HepG2 (cell line): Measurements from ENCODE around the gene CRADD. TPM values are rescaled to one million over a fixed set of nuclear protein-coding genes. Genes with fewer than 3 reads are reported as not detected.

ENCODE experiments used
- ATAC-seq: fragments of 200-7000 bp; cut with Tn5 transposase; 3 replicates; pipeline ENCODE4 v1.9.1; 2020; ENCODE audit warnings: mild to moderate bottlenecking, moderate library complexity
- BruUV-seq: library from RNA; stranded (reverse); fragments of 400-500 nt; replicated peaks from 2 replicates; lab custom pipeline; 2021; lab: Mats Ljungman, UMichigan
- CTCF ChIA-PET: fragments of 300-600 bp; formaldehyde crosslinking; extraction: SDS; loops from one replicate; lab custom pipeline; 2021; ENCODE audit warnings: low total read pairs, inconsistent platforms, low intra/inter-chr PET ratio; lab: Yijun Ruan, JAX
- POLR2A ChIA-PET: fragments of 350-600 bp; sonication (Branson Sonifier 250); formaldehyde crosslinking; loops from one replicate; lab custom pipeline; 2020; ENCODE audit warnings: antibody characterized with exemption, inconsistent platforms; lab: Yijun Ruan, JAX
- DNase-seq: peaks from one replicate; pipeline ENCODE4 v3.0.0-alpha.2; 2015; ENCODE audit warnings: low spot score
- FAIRE-seq: peaks from 3 replicates; lab custom pipeline; 2011; peaks lifted over from hg19 to GRCh38; lab: Jason Lieb, UNC
- H2AFZ ChIP-seq: one replicate; pipeline ENCODE4 v1.6.1; 2011; ENCODE audit warnings: low read length, inconsistent platforms
- H3K27ac ChIP-seq: fragments of 300-600 bp; 3 replicates; pipeline ENCODE4 v1.8.0; 2011; ENCODE audit warnings: mixed run types, mild to moderate bottlenecking, mixed read lengths, low read length, inconsistent platforms; ENCODE audit not compliant: insufficient read depth; ENCODE audit errors: extremely low read length
- H3K27me3 ChIP-seq, 2 experiments: fragments of 200-600 bp in 1 of 2; 2 replicates in 1 of 2; 3 replicates in 1 of 2; pipeline versions ENCODE4 v1.6.0 to v1.8.0; 2011; ENCODE audit warnings: low read length in 2 of 2, mild to moderate bottlenecking in 2 of 2, moderate library complexity in 2 of 2, inconsistent platforms in 1 of 2; ENCODE audit not compliant: insufficient read depth in 2 of 2, control insufficient read depth in 1 of 2
- H3K36me3 ChIP-seq, 2 experiments: fragments of 200-600 bp in 1 of 2; replicated peaks in 1 of 2; 2 replicates in 1 of 2; 3 replicates in 1 of 2; pipeline versions ENCODE4 v1.5.1 to v1.8.0; 2011; ENCODE audit warnings: low read length in 2 of 2, inconsistent platforms in 1 of 2; ENCODE audit not compliant: insufficient read depth in 2 of 2, control insufficient read depth in 1 of 2
- H3K4me1 ChIP-seq: 2 replicates; pipeline ENCODE4 v1.5.1; 2012; ENCODE audit warnings: low read length, inconsistent platforms; ENCODE audit not compliant: insufficient read depth
- H3K4me2 ChIP-seq: 2 replicates; pipeline ENCODE4 v1.6.0; 2011; ENCODE audit warnings: low read depth, low read length, inconsistent platforms
- H3K4me3 ChIP-seq, 3 experiments: fragments of 200-600 bp in 1 of 3; sonication (generic), shearing (Covaris generic) in 1 of 3; replicated peaks in 1 of 3; 2 replicates each; pipeline ENCODE4 v1.5.1; 2011 to 2016; ENCODE audit warnings: low read length in 3 of 3, inconsistent platforms in 2 of 3, low read depth in 2 of 3, mild to moderate bottlenecking in 2 of 3, control low read depth in 1 of 3, mixed read lengths in 1 of 3; ENCODE audit not compliant: insufficient read depth in 1 of 3
- H3K79me2 ChIP-seq: one replicate; pipeline ENCODE4 v1.6.1; 2011; ENCODE audit warnings: low read length, inconsistent platforms; ENCODE audit not compliant: insufficient read depth
- H3K9ac ChIP-seq: 2 replicates; pipeline ENCODE4 v1.6.0; 2011; ENCODE audit warnings: mild to moderate bottlenecking, low read depth, low read length, inconsistent platforms; ENCODE audit not compliant: insufficient read depth
- H3K9me3 ChIP-seq: 2 replicates; pipeline ENCODE4 v1.5.1; 2012; ENCODE audit warnings: mild to moderate bottlenecking, low read length
- H4K20me1 ChIP-seq: 2 replicates; pipeline ENCODE4 v1.6.0; 2011; ENCODE audit warnings: inconsistent platforms, mild to moderate bottlenecking, low read length, moderate library complexity; ENCODE audit not compliant: insufficient read depth
- CEBPB ChIP-seq: IDR thresholded peaks from 2 replicates; pipeline ENCODE4 v1.6.1; 2011; ENCODE audit warnings: low read depth, low read length, improper control_type of control experiment, borderline replicate concordance
- DR1 ChIP-seq: sonication (generic); formaldehyde crosslinking; IDR thresholded peaks from 2 replicates; pipeline ENCODE4 v1.8.0; 2021; ENCODE audit warnings: mild to moderate bottlenecking, missing genetic modification reagents, inconsistent platforms
- JARID2 ChIP-seq: sonication (generic); formaldehyde crosslinking; IDR thresholded peaks from 2 replicates; pipeline ENCODE4 v1.8.1; 2023; ENCODE audit warnings: missing genetic modification reagents, inconsistent platforms; ENCODE audit not compliant: insufficient replicate concordance
- MYC ChIP-seq: sonication (generic); formaldehyde crosslinking; IDR thresholded peaks from 2 replicates; pipeline ENCODE4 v1.9.0; 2021; ENCODE audit warnings: missing genetic modification reagents, borderline replicate concordance
- MYNN ChIP-seq: sonication (generic); formaldehyde crosslinking; IDR thresholded peaks from 2 replicates; pipeline ENCODE4 v1.4.0; 2020; ENCODE audit warnings: mild to moderate bottlenecking, low read depth, missing genetic modification reagents
- NR2F1 ChIP-seq, 2 experiments: fragments of 450-650 bp in 1 of 2; formaldehyde crosslinking in 1 of 2; IDR thresholded peaks; 2 replicates each; pipeline versions ENCODE4 v1.5.0 to v1.6.1; 2016 to 2020; ENCODE audit warnings: mild to moderate bottlenecking in 1 of 2, missing compliant biosample characterization in 1 of 2, missing genetic modification reagents in 1 of 2, moderate library complexity in 1 of 2
- NR3C1 ChIP-seq: sonication (generic); formaldehyde crosslinking; IDR thresholded peaks from 2 replicates; pipeline ENCODE4 v1.4.0; 2020; ENCODE audit warnings: missing genetic modification reagents
- PLRG1 ChIP-seq: fragments of 450-650 bp; conservative IDR thresholded peaks from 2 replicates; pipeline ENCODE4 v1.6.1; 2016
- RBM39 ChIP-seq: fragments of 200-400 bp; formaldehyde crosslinking; IDR thresholded peaks from one replicate; pipeline ENCODE4 v1.6.1; 2018; ENCODE audit warnings: antibody characterized with exemption, mild to moderate bottlenecking, low read depth, low read length; ENCODE audit not compliant: poor library complexity, severe bottlenecking
- RFX3 ChIP-seq: IDR thresholded peaks from 2 replicates; pipeline ENCODE4 v1.6.1; 2016; ENCODE audit warnings: missing biosample characterization, missing genetic modification reagents
- TAF1 ChIP-seq: sonication (generic); formaldehyde crosslinking; IDR thresholded peaks from 2 replicates; pipeline ENCODE4 v1.4.0; 2020; ENCODE audit warnings: missing genetic modification reagents
- ZBTB7A ChIP-seq: sonication (generic); formaldehyde crosslinking; IDR thresholded peaks from 2 replicates; pipeline ENCODE4 v1.8.0; 2022; ENCODE audit warnings: mild to moderate bottlenecking, missing genetic modification reagents
- ZNF232 ChIP-seq: sonication (generic); formaldehyde crosslinking; IDR thresholded peaks from 2 replicates; pipeline ENCODE4 v1.4.0; 2020; ENCODE audit warnings: missing genetic modification reagents, borderline replicate concordance
- ZNF556 ChIP-seq: sonication (generic); formaldehyde crosslinking; IDR thresholded peaks from 2 replicates; pipeline ENCODE4 v1.4.0; 2020; ENCODE audit warnings: mild to moderate bottlenecking, missing genetic modification reagents, borderline replicate concordance
- WGBS: methylation state at CpG from one replicate; pipeline ENCODE4 v1.1.6; 2017; ENCODE audit warnings: low lambda C conversion rate; 5-methylcytosine and 5-hydroxymethylcytosine counted together
- in situ Hi-C: cut with HindIII; loops from 2 replicates; pipeline ENCODE4 v1.10.0; 2017; ENCODE audit warnings: low pct_unique_long_range_greater_than_20kb; ENCODE audit not compliant: extremely low pct_ligation_motif_present
- intact Hi-C: fragments of 100-400 bp; cut with micrococcal nuclease; formaldehyde crosslinking; loops from one replicate; pipeline ENCODE4 v1.10.0; 2022; ENCODE audit not compliant: unreplicated experiment
- polyA plus RNA-seq, 8 experiments: library from polyadenylated mRNA; depleted of rRNA in 3 of 8; stranded (reverse) in 7 of 8; unstranded in 1 of 8; fragments of >200 nt; fragmentation: Illumina TruSeq in 4 of 8; extraction: Trizol in 4 of 8; gene quantifications; 2 replicates each; pipeline versions ENCODE4 v1.2.1 to v1.2.3, GENCODE V29; 2011 to 2016; ENCODE audit warnings: low read depth in 4 of 8, missing spikeins in 1 of 8, mixed read lengths in 1 of 8; ENCODE audit not compliant: insufficient read depth in 1 of 8
- total RNA-seq, 5 experiments: library from RNA; depleted of rRNA; stranded (reverse); fragments of >200 nt; fragmentation: Illumina TruSeq; extraction: Trizol; gene quantifications; 2 replicates each; pipeline ENCODE4 v1.2.3, GENCODE V29; 2016; ENCODE audit warnings: low read depth in 1 of 5
- TF ChIP-seq, protein P1 (sequence below): fragments of 450-650 bp; IDR thresholded peaks from 2 replicates; pipeline ENCODE4 v1.6.1; 2017
- TF ChIP-seq, protein P2 (sequence below): sonication (generic); formaldehyde crosslinking; IDR thresholded peaks from 2 replicates; pipeline ENCODE4 v1.5.0; 2020; ENCODE audit warnings: mild to moderate bottlenecking, missing genetic modification reagents

The CRADD gene
- total and polyA plus RNA-seq, 2 of the 13 experiments (the other 11 are each of a cell fraction or from before 2014, with no cell fraction given) = 12.4 to 18.8 TPM

DNA sequence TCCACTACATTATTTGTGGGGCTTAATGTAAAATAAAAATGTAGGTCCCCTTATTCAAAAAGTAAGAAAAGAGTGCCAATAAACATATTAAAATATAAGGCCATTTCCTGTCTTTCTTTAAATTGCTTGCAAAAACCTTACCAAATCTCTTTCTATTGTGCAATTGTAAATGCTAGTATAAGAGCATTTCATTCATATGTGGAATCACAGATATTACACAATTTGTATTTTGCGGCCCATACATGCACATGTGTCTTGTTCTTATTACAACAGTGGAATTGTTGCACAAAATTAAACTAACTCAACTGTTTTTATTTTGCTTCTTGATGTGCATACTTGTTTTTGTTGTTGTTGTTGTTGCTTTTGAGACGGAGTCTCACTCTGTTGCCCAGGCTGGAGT is 20.1 kb upstream of the CRADD start:
- peaks cover 7% of the 10 kb centered on the region for H3K4me1 ChIP-seq
- in situ Hi-C loops = no loop called here
- no TSS peak for BruUV-seq
- H4K20me1 ChIP-seq = no peaks in the 10 kb centered on the region
- H2AFZ ChIP-seq = no peak overlapping the region
- no peaks in the 10 kb centered on the region for H3K9me3 ChIP-seq
- H3K4me3 ChIP-seq = no peak overlapping the region
- no peak for FAIRE-seq
- ATAC-seq = no peak
- no peak overlapping the region for H3K27ac ChIP-seq
- peaks cover 0 to 10% of the 10 kb centered on the region in 2 experiments; a peak in 2 of 5 replicates for H3K27me3 ChIP-seq
- POLR2A ChIA-PET = no interaction called here
- no peak for DNase-seq
- H3K4me2 ChIP-seq = no peak overlapping the region
- WGBS = 93% methylated on average over 2 of the region's 2 CpGs
- no peak overlapping the region for H3K9ac ChIP-seq
- CTCF ChIA-PET = no interaction called here
- H3K36me3 ChIP-seq = no peaks in the 10 kb centered on the region
- H3K79me2 ChIP-seq = no peaks in the 10 kb centered on the region
- intact Hi-C loops = no loop called here
- peak; percentile 29; the same call in 1 of the 2 replicates for TF ChIP-seq CEBPB
- no peak for TF ChIP-seq TAF1 (CRISPR knock-in tag)

DNA sequence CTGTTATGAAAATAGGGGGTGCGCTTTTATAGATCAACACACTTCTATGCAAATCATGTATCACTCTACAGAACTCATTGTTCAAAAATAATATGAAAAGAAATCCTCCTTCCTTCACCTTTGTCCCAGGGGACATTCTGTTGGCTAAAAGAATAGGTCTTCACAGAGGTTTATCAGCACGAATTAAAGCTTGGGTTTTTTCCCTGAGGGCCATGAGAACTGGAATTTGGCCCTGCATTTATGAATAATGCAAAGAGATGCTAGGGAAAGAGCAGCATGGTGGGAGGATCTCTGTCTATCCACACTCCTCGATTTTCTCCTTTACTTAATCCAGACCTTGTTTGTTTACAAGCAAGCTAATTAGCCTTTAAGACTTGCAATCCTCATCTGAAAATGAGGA is 16.2 kb upstream of the CRADD start:
- H3K79me2 ChIP-seq = no peaks in the 10 kb centered on the region
- no peak overlapping the region for H2AFZ ChIP-seq
- WGBS = 59% methylated on average over 3 of the region's 3 CpGs
- H3K27me3 ChIP-seq = peaks cover 0 to 2% of the 10 kb centered on the region in 2 experiments; a peak in 1 of 5 replicates
- in situ Hi-C loops = no loop called here
- H3K36me3 ChIP-seq = no peaks in the 10 kb centered on the region
- H3K4me3 ChIP-seq = no peak overlapping the region
- H3K4me1 ChIP-seq = peaks cover 37% of the 10 kb centered on the region
- DNase-seq (no peak), ATAC-seq (no peak), FAIRE-seq (no peak)
- intact Hi-C loops = no loop called here
- H3K9ac ChIP-seq = no peak overlapping the region
- POLR2A ChIA-PET = no interaction called here
- H3K4me2 ChIP-seq = no peak overlapping the region
- no peaks in the 10 kb centered on the region for H3K9me3 ChIP-seq
- BruUV-seq = no TSS peak
- CTCF ChIA-PET = no interaction called here
- H4K20me1 ChIP-seq = no peaks in the 10 kb centered on the region
- no peak overlapping the region for H3K27ac ChIP-seq
- TF ChIP-seq NR3C1 = no peak
- no peak for TF ChIP-seq MYNN (CRISPR knock-in tag)
- TF ChIP-seq DR1 (CRISPR knock-in tag) = no peak
- no peak for TF ChIP-seq ZNF556 (CRISPR knock-in tag)
- no peak for TF ChIP-seq JARID2
- TF ChIP-seq, protein P1, sequence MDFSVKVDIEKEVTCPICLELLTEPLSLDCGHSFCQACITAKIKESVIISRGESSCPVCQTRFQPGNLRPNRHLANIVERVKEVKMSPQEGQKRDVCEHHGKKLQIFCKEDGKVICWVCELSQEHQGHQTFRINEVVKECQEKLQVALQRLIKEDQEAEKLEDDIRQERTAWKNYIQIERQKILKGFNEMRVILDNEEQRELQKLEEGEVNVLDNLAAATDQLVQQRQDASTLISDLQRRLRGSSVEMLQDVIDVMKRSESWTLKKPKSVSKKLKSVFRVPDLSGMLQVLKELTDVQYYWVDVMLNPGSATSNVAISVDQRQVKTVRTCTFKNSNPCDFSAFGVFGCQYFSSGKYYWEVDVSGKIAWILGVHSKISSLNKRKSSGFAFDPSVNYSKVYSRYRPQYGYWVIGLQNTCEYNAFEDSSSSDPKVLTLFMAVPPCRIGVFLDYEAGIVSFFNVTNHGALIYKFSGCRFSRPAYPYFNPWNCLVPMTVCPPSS = no peak
- TF ChIP-seq, protein P2, sequence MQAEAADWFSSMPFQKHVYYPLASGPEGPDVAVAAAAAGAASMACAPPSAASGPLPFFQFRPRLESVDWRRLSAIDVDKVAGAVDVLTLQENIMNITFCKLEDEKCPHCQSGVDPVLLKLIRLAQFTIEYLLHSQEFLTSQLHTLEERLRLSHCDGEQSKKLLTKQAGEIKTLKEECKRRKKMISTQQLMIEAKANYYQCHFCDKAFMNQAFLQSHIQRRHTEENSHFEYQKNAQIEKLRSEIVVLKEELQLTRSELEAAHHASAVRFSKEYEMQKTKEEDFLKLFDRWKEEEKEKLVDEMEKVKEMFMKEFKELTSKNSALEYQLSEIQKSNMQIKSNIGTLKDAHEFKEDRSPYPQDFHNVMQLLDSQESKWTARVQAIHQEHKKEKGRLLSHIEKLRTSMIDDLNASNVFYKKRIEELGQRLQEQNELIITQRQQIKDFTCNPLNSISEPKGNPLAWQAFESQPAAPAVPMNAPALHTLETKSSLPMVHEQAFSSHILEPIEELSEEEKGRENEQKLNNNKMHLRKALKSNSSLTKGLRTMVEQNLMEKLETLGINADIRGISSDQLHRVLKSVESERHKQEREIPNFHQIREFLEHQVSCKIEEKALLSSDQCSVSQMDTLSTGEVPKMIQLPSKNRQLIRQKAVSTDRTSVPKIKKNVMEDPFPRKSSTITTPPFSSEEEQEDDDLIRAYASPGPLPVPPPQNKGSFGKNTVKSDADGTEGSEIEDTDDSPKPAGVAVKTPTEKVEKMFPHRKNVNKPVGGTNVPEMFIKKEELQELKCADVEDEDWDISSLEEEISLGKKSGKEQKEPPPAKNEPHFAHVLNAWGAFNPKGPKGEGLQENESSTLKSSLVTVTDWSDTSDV = no peak
- no peak for TF ChIP-seq NR2F1 (CRISPR knock-in tag; IDR thresholded peaks at IDR 0.05)
- no peak for TF ChIP-seq ZBTB7A (CRISPR knock-in tag)
- no peak for TF ChIP-seq ZNF232 (CRISPR knock-in tag)
- no peak for TF ChIP-seq PLRG1
- TF ChIP-seq MYC = no peak
- no peak for TF ChIP-seq RFX3 (CRISPR knock-in tag)
- no peak for TF ChIP-seq RBM39
